Liver (tissue), 9 donors: ENCODE data around the gene PIP5K1C. TPM values are rescaled to one million over a fixed set of nuclear protein-coding genes. Genes with fewer than 3 reads are reported as not detected.

Source experiments
- DNase-seq: peaks from one replicate; pipeline ENCODE4 v3.0.0-alpha.2; 2017; ENCODE audit warnings: low spot score
- H3K27ac ChIP-seq, 2 donors: one replicate each; pipeline ENCODE4 v1.7.0; 2013; ENCODE audit warnings: inconsistent platforms in 2 of 2, low read length in 2 of 2, control low read depth in 1 of 2, low read depth in 1 of 2, mild to moderate bottlenecking in 1 of 2
- H3K27me3 ChIP-seq, 4 donors: one replicate each; pipeline versions ENCODE4 v1.6.1 to v1.7.0; 2013; ENCODE audit warnings: low read length in 3 of 4, inconsistent platforms in 1 of 4, mild to moderate bottlenecking in 1 of 4, moderate library complexity in 1 of 4; ENCODE audit not compliant: control insufficient read depth in 4 of 4, insufficient read depth in 4 of 4
- H3K36me3 ChIP-seq, 4 donors: one replicate each; pipeline versions ENCODE4 v1.6.1 to v1.7.0; 2013; ENCODE audit warnings: low read length in 3 of 4, mild to moderate bottlenecking in 3 of 4, low read depth in 1 of 4, moderate library complexity in 1 of 4; ENCODE audit not compliant: control insufficient read depth in 4 of 4, insufficient read depth in 3 of 4
- H3K4me1 ChIP-seq, 4 donors: one replicate each; pipeline versions ENCODE4 v1.6.1 to v1.7.0; 2013; ENCODE audit warnings: low read length in 3 of 4, mild to moderate bottlenecking in 3 of 4, moderate library complexity in 1 of 4; ENCODE audit not compliant: control insufficient read depth in 4 of 4, insufficient read depth in 4 of 4
- H3K4me3 ChIP-seq, 3 donors: one replicate each; pipeline versions ENCODE4 v1.6.1 to v1.7.0; 2013; ENCODE audit warnings: low read length in 3 of 3, control low read depth in 1 of 3, low read depth in 1 of 3, mild to moderate bottlenecking in 1 of 3
- H3K9ac ChIP-seq, 2 donors: one replicate each; pipeline ENCODE4 v1.7.0; 2013; ENCODE audit warnings: low read length in 2 of 2, mild to moderate bottlenecking in 2 of 2, moderate library complexity in 2 of 2, control low read depth in 1 of 2, low read depth in 1 of 2
- H3K9me3 ChIP-seq, 4 donors: one replicate each; pipeline versions ENCODE4 v1.6.1 to v1.7.0; 2013; ENCODE audit warnings: low read length in 3 of 4; ENCODE audit not compliant: control insufficient read depth in 4 of 4
- EGR1 ChIP-seq, 2 donors: IDR thresholded peaks; 2 replicates each; pipeline ENCODE4 v1.6.1; 2016 to 2018; ENCODE audit warnings: antibody characterized with exemption in 2 of 2, low read depth in 2 of 2
- FOXA1 ChIP-seq: IDR thresholded peaks from 2 replicates; pipeline ENCODE4 v1.6.1; 2016; ENCODE audit warnings: antibody characterized with exemption
- FOXA2 ChIP-seq: IDR thresholded peaks from 2 replicates; pipeline ENCODE4 v1.6.1; 2016; ENCODE audit warnings: antibody characterized with exemption
- GABPA ChIP-seq, 2 donors: IDR thresholded peaks in 1 of 2; conservative IDR thresholded peaks in 1 of 2; 2 replicates each; pipeline ENCODE4 v1.6.1; 2016; ENCODE audit warnings: antibody characterized with exemption in 2 of 2, mild to moderate bottlenecking in 1 of 2, moderate library complexity in 1 of 2
- HNF4A ChIP-seq, 2 donors: conservative IDR thresholded peaks; 2 replicates each; pipeline ENCODE4 v1.6.1; 2016; ENCODE audit warnings: antibody characterized with exemption in 2 of 2, mild to moderate bottlenecking in 2 of 2
- HNF4G ChIP-seq: IDR thresholded peaks from 2 replicates; pipeline ENCODE4 v1.6.1; 2016; ENCODE audit warnings: antibody characterized with exemption
- JUND ChIP-seq, 2 donors: IDR thresholded peaks; 2 replicates each; pipeline ENCODE4 v1.6.1; 2016; ENCODE audit warnings: antibody characterized with exemption in 2 of 2
- NR2F2 ChIP-seq: IDR thresholded peaks from 2 replicates; pipeline ENCODE4 v1.6.1; 2016; ENCODE audit warnings: antibody characterized with exemption
- RAD21 ChIP-seq, 2 donors: IDR thresholded peaks; 2 replicates each; pipeline ENCODE4 v1.6.1; 2016; ENCODE audit warnings: antibody characterized with exemption in 2 of 2, mild to moderate bottlenecking in 2 of 2
- RXRA ChIP-seq, 2 donors: IDR thresholded peaks; 2 replicates each; pipeline ENCODE4 v1.6.1; 2017 to 2018; ENCODE audit warnings: antibody characterized with exemption in 2 of 2, mild to moderate bottlenecking in 1 of 2
- SP1 ChIP-seq: IDR thresholded peaks from 2 replicates; pipeline ENCODE4 v1.6.1; 2018; ENCODE audit warnings: antibody characterized with exemption, mild to moderate bottlenecking
- TAF1 ChIP-seq: conservative IDR thresholded peaks from 2 replicates; pipeline ENCODE4 v1.6.1; 2016; ENCODE audit warnings: antibody characterized with exemption, mild to moderate bottlenecking
- YY1 ChIP-seq: IDR thresholded peaks from 2 replicates; pipeline ENCODE4 v1.6.1; 2016; ENCODE audit warnings: antibody characterized with exemption, mild to moderate bottlenecking
- whole genome bisulfite sequencing: extraction: QIAGEN DNeasy Blood & Tissue Kit; methylation state at CpG from one replicate; pipeline ENCODE4 v1.1.7; 2013; 5-methylcytosine and 5-hydroxymethylcytosine counted together
- polyA plus RNA-seq, 2 donors: library from polyadenylated mRNA; stranded (reverse) in 1 of 2; unstranded in 1 of 2; fragments of 200-250 nt in 1 of 2; fragments of >200 nt in 1 of 2; fragmentation: Nextera tagmentation in 1 of 2; extraction: Ambion mirVana in 1 of 2; gene quantifications; one replicate each; pipeline versions ENCODE4 v1.2.1 to v1.2.3, GENCODE V29; 2013 to 2015
- total RNA-seq, 2 donors: library from RNA; depleted of rRNA; stranded (reverse); fragments of >200 nt; gene quantifications; one replicate each; pipeline ENCODE4 v1.2.3, GENCODE V29; 2014
- TF ChIP-seq, protein P1 (sequence below): IDR thresholded peaks from 2 replicates; pipeline ENCODE4 v1.6.1; 2016; ENCODE audit warnings: antibody characterized with exemption
- TF ChIP-seq, protein P2 (sequence below): IDR thresholded peaks from 2 replicates; pipeline ENCODE4 v1.6.1; 2016; ENCODE audit warnings: antibody characterized with exemption, mild to moderate bottlenecking
- TF ChIP-seq, protein P3 (sequence below): IDR thresholded peaks from 2 replicates; pipeline ENCODE4 v1.6.1; 2016; ENCODE audit warnings: antibody characterized with exemption
- TF ChIP-seq, protein P4 (sequence below): fragments of 150-350 bp; IDR thresholded peaks from 2 replicates; pipeline ENCODE4 v1.5.1; 2017; ENCODE audit warnings: improper control_type of control experiment, low read depth, low read length; ENCODE audit not compliant: missing input control
- TF ChIP-seq, protein P5 (sequence below): IDR thresholded peaks from 2 replicates; pipeline ENCODE4 v1.6.1; 2016; ENCODE audit warnings: antibody characterized with exemption
- donor health status: healthy.
- donor health status: healthy.
- donor health status: healthy.
- donor health status: healthy.
- donor health status: healthy.

Gene PIP5K1C
- total and polyA plus RNA-seq, 4 donors = 1.8 to 7.4 (median 6.0) TPM

DNA sequence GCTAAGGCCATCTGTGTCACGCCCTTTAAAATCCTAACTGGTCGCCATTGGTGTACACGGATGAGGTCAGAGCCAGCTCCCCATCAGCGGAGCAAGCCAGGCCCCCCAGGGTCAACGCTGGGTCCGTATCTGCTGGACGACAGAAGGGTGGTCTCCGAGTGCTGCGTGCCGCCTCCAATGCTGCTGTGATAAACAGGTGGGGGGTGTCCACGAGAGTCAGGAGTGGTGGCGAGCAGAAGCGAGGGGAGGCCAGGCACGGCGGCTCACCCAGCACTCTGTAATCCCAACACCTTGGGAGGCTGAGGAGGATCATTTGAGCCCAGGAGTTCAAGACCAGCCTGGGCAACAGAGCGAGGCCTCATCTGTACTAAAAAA, 42.9 kb downstream of the PIP5K1C start:
- Histone ChIP-seq H3K9me3 (no peaks in the 10 kb centered on the region), H3K9ac (no peak overlapping the region), H3K27ac (no peak overlapping the region), H3K36me3 (peaks cover 0 to 19% (median 4%) of the 10 kb centered on the region in 4 donors), H3K27me3 (no peaks in the 10 kb centered on the region), H3K4me3 (no peak overlapping the region), H3K4me1 (peaks cover 7 to 30% (median 24%) of the 10 kb centered on the region in 4 donors)
- WGBS = 98% methylated on average over 16 of the region's 16 CpGs
- TF ChIP-seq, protein P1, sequence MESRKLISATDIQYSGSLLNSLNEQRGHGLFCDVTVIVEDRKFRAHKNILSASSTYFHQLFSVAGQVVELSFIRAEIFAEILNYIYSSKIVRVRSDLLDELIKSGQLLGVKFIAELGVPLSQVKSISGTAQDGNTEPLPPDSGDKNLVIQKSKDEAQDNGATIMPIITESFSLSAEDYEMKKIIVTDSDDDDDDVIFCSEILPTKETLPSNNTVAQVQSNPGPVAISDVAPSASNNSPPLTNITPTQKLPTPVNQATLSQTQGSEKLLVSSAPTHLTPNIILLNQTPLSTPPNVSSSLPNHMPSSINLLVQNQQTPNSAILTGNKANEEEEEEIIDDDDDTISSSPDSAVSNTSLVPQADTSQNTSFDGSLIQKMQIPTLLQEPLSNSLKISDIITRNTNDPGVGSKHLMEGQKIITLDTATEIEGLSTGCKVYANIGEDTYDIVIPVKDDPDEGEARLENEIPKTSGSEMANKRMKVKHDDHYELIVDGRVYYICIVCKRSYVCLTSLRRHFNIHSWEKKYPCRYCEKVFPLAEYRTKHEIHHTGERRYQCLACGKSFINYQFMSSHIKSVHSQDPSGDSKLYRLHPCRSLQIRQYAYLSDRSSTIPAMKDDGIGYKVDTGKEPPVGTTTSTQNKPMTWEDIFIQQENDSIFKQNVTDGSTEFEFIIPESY = no peak
- TF ChIP-seq, protein P2, sequence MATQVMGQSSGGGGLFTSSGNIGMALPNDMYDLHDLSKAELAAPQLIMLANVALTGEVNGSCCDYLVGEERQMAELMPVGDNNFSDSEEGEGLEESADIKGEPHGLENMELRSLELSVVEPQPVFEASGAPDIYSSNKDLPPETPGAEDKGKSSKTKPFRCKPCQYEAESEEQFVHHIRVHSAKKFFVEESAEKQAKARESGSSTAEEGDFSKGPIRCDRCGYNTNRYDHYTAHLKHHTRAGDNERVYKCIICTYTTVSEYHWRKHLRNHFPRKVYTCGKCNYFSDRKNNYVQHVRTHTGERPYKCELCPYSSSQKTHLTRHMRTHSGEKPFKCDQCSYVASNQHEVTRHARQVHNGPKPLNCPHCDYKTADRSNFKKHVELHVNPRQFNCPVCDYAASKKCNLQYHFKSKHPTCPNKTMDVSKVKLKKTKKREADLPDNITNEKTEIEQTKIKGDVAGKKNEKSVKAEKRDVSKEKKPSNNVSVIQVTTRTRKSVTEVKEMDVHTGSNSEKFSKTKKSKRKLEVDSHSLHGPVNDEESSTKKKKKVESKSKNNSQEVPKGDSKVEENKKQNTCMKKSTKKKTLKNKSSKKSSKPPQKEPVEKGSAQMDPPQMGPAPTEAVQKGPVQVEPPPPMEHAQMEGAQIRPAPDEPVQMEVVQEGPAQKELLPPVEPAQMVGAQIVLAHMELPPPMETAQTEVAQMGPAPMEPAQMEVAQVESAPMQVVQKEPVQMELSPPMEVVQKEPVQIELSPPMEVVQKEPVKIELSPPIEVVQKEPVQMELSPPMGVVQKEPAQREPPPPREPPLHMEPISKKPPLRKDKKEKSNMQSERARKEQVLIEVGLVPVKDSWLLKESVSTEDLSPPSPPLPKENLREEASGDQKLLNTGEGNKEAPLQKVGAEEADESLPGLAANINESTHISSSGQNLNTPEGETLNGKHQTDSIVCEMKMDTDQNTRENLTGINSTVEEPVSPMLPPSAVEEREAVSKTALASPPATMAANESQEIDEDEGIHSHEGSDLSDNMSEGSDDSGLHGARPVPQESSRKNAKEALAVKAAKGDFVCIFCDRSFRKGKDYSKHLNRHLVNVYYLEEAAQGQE = no peak
- TF ChIP-seq NR2F2 = no peak
- TF ChIP-seq YY1 = no peak
- no peak for TF ChIP-seq SP1
- TF ChIP-seq RXRA (IDR thresholded peaks at IDR 0.05) = no peak
- TF ChIP-seq FOXA1 = no peak
- TF ChIP-seq FOXA2 = no peak
- TF ChIP-seq, protein P3, sequence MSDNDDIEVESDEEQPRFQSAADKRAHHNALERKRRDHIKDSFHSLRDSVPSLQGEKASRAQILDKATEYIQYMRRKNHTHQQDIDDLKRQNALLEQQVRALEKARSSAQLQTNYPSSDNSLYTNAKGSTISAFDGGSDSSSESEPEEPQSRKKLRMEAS = no peak
- no peak for TF ChIP-seq JUND (IDR thresholded peaks at IDR 0.05)
- TF ChIP-seq HNF4A (conservative IDR thresholded peaks at IDR 0.05) = no peak
- TF ChIP-seq HNF4G = no peak
- TF ChIP-seq TAF1 = no peak
- TF ChIP-seq GABPA (IDR thresholded peaks at IDR 0.05 in 1 of 2, conservative IDR thresholded peaks at IDR 0.05 in 1 of 2) = no peak
- TF ChIP-seq, protein P4, sequence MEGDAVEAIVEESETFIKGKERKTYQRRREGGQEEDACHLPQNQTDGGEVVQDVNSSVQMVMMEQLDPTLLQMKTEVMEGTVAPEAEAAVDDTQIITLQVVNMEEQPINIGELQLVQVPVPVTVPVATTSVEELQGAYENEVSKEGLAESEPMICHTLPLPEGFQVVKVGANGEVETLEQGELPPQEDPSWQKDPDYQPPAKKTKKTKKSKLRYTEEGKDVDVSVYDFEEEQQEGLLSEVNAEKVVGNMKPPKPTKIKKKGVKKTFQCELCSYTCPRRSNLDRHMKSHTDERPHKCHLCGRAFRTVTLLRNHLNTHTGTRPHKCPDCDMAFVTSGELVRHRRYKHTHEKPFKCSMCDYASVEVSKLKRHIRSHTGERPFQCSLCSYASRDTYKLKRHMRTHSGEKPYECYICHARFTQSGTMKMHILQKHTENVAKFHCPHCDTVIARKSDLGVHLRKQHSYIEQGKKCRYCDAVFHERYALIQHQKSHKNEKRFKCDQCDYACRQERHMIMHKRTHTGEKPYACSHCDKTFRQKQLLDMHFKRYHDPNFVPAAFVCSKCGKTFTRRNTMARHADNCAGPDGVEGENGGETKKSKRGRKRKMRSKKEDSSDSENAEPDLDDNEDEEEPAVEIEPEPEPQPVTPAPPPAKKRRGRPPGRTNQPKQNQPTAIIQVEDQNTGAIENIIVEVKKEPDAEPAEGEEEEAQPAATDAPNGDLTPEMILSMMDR = no peak
- no peak for TF ChIP-seq EGR1 (IDR thresholded peaks at IDR 0.05; ENCODE audit: low read depth in 2 of 2)
- TF ChIP-seq, protein P5, sequence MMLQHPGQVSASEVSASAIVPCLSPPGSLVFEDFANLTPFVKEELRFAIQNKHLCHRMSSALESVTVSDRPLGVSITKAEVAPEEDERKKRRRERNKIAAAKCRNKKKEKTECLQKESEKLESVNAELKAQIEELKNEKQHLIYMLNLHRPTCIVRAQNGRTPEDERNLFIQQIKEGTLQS = no peak
- no peak for TF ChIP-seq RAD21 (IDR thresholded peaks at IDR 0.05)
- DNase-seq = no peak
